Tibial artery (tissue), 4 donors: ENCODE data around the gene UVSSA.

Source experiments
- DNase-seq, 2 donors: peaks; one replicate each; pipeline ENCODE4 v3.0.0-alpha.2; 2019
- H3K27ac ChIP-seq, 2 donors: fragments of 200-600 bp; sonication (generic) in 1 of 2; 1 replicate in 1 of 2; 2 replicates in 1 of 2; pipeline ENCODE4 v1.5.1; 2018 to 2019; ENCODE audit warnings: mild to moderate bottlenecking in 1 of 2
- H3K27me3 ChIP-seq, 2 donors: fragments of 200-600 bp; sonication (generic) in 1 of 2; one replicate each; pipeline versions ENCODE4 v1.5.1 to v1.6.0; 2016 to 2019
- H3K36me3 ChIP-seq, 3 donors: fragments of 200-600 bp; sonication (generic) in 2 of 3; one replicate each; pipeline ENCODE4 v1.5.1; 2016 to 2019; ENCODE audit warnings: mild to moderate bottlenecking in 2 of 3
- H3K4me1 ChIP-seq, 4 donors: fragments of 200-600 bp; sonication (generic) in 2 of 4; 1 replicate in 3 of 4; 2 replicates in 1 of 4; pipeline ENCODE4 v1.5.1; 2016 to 2019
- H3K4me3 ChIP-seq, 2 donors: fragments of 200-600 bp; sonication (generic) in 1 of 2; 1 replicate in 1 of 2; 2 replicates in 1 of 2; pipeline ENCODE4 v1.5.1; 2018 to 2019; ENCODE audit warnings: mild to moderate bottlenecking in 2 of 2
- H3K9me3 ChIP-seq, 3 donors: fragments of 200-600 bp; sonication (generic) in 1 of 3; one replicate each; pipeline ENCODE4 v1.5.1; 2016 to 2019
- CTCF ChIP-seq, 2 experiments: fragments of 200-600 bp in 1 of 2; fragments of 450-650 bp in 1 of 2; IDR thresholded peaks; one replicate each; pipeline ENCODE4 v1.5.1; 2017 to 2019; ENCODE audit warnings: antibody characterized with exemption in 2 of 2, mild to moderate bottlenecking in 1 of 2, moderate library complexity in 1 of 2
- intact Hi-C: fragments of 100-400 bp; cut with DNase I; formaldehyde crosslinking; loops from one replicate; pipeline ENCODE4 v1.15.0; 2023; ENCODE audit warnings: low total_unique reads

The UVSSA gene

GRCh38 chr4:1373892-1374705, 27.1 kb downstream of the UVSSA start:
- no peaks in the 10 kb centered on the region for H3K27me3 ChIP-seq
- H3K27ac ChIP-seq: no peak overlapping the region
- H3K4me3 ChIP-seq: no peak overlapping the region
- no peaks in the 10 kb centered on the region for H3K9me3 ChIP-seq
- intact Hi-C loops: no loop called here
- DNase-seq: peak; percentile 13 to 51
- no peaks in the 10 kb centered on the region for H3K4me1 ChIP-seq
- H3K36me3 ChIP-seq: peaks cover 25 to 89% (median 63%) of the 10 kb centered on the region in 3 donors
- no peak for TF ChIP-seq CTCF (IDR thresholded peaks at IDR 0.05)

- Histone ChIP-seq H3K4me1 (no peaks in the 10 kb centered on the region), H3K27me3 (no peaks in the 10 kb centered on the region), H3K27ac (no peak overlapping the region), H3K36me3 (peaks cover 25 to 93% (median 65%) of the 10 kb centered on the region in 3 donors), H3K4me3 (no peak overlapping the region), H3K9me3 (no peaks in the 10 kb centered on the region)
- intact Hi-C loops: no loop called here
- no peak for TF ChIP-seq CTCF (IDR thresholded peaks at IDR 0.05)
- DNase-seq: peak in 1 of 2 donors; percentile 9
Observed at GRCh38 chr4:1374706-1375045, 27.7 kb downstream of the UVSSA start.

- Histone ChIP-seq H3K4me1 (no peaks in the 10 kb centered on the region), H3K27me3 (no peaks in the 10 kb centered on the region), H3K9me3 (no peaks in the 10 kb centered on the region), H3K4me3 (no peak overlapping the region), H3K27ac (no peak overlapping the region), H3K36me3 (peaks cover 25 to 94% (median 66%) of the 10 kb centered on the region in 3 donors)
- no peak for TF ChIP-seq CTCF (IDR thresholded peaks at IDR 0.05)
- DNase-seq: peak; percentile 14 to 58
- intact Hi-C loops: no loop called here
Observed at GRCh38 chr4:1375051-1375721, 28.2 kb downstream of the UVSSA start.

GRCh38 chr4:1375761-1376322, 28.8 kb downstream of the UVSSA start:
- peaks cover 25 to 94% (median 63%) of the 10 kb centered on the region in 3 donors for H3K36me3 ChIP-seq
- no peaks in the 10 kb centered on the region for H3K9me3 ChIP-seq
- intact Hi-C loops: no loop called here
- no peak for TF ChIP-seq CTCF (IDR thresholded peaks at IDR 0.05)
- no peaks in the 10 kb centered on the region for H3K27me3 ChIP-seq
- H3K4me3 ChIP-seq: no peak overlapping the region
- no peaks in the 10 kb centered on the region for H3K4me1 ChIP-seq
- DNase-seq: peak; percentile 5 to 63
- H3K27ac ChIP-seq: no peak overlapping the region

- H3K27ac ChIP-seq: no peak overlapping the region
- no peaks in the 10 kb centered on the region for H3K27me3 ChIP-seq
- intact Hi-C loops: no loop called here
- H3K4me1 ChIP-seq: no peaks in the 10 kb centered on the region
- DNase-seq: peak in 1 of 2 donors; percentile 0
- H3K36me3 ChIP-seq: peaks cover 22 to 94% (median 58%) of the 10 kb centered on the region in 3 donors
- H3K4me3 ChIP-seq: no peak overlapping the region
- no peaks in the 10 kb centered on the region for H3K9me3 ChIP-seq
- no peak for TF ChIP-seq CTCF (IDR thresholded peaks at IDR 0.05)
Observed at GRCh38 chr4:1376391-1376840, 29.4 kb downstream of the UVSSA start.
